AML-193 (cell line): ENCODE data around the gene USP40.

Source experiments
- DNase-seq, 2 experiments: peaks; one replicate each; lab custom pipeline; 2025; lab: John Stamatoyannopoulos, UW

USP40 gene

GRCh38 chr2:233495503-233496496 is 70.8 kb downstream of the USP40 start:
- DNase-seq: no peak

GRCh38 chr2:233492751-233493150 is 73.8 kb downstream of the USP40 start:
- no peak for DNase-seq

- no peak for DNase-seq
Observed at GRCh38 chr2:233492078-233492477, 74.5 kb downstream of the USP40 start.

GRCh38 chr2:233491326-233491725 is 75.3 kb downstream of the USP40 start:
- DNase-seq: no peak

- no peak for DNase-seq
Observed at GRCh38 chr2:233490831-233491230, 75.8 kb downstream of the USP40 start.

DNA sequence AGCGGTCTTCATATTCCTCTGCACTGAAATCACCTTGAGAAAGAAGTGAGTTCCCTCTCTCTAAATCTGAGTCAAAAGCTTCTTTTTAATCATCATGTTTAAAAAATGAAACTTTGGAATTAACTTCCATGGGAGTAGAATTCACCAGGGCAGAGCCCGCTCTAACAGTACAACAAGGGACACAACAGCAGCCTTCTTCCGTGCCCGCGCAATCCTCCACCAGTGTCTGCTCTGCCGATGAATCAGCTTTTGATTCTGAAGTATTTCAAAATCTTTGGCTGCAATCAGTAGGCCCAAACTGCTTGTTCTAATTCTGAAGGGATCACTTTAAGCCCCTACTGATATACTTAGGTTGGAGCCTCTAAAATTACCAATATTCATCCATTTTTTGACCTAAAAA is 76.9 kb downstream of the USP40 start:
- no peak for DNase-seq

DNA sequence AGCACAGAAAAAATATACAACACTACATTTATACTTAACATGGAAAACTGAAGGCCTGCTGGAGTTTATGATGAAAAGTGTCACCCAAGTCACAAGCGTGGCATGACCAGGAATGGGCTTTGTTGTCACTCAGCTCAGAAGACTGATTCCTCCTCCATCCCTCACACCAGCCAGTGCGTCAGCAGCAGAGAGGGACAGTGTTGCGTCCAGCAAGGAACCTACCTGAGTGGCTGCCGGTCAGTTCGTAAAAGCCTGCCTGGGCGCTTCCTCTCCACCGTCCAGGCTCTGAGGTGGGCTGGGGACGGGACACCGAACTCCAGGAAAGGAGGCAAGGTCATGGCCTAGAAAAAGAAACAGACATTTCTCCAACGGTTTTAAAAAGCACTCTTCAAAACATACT is 77.4 kb downstream of the USP40 start:
- no peak for DNase-seq

DNA sequence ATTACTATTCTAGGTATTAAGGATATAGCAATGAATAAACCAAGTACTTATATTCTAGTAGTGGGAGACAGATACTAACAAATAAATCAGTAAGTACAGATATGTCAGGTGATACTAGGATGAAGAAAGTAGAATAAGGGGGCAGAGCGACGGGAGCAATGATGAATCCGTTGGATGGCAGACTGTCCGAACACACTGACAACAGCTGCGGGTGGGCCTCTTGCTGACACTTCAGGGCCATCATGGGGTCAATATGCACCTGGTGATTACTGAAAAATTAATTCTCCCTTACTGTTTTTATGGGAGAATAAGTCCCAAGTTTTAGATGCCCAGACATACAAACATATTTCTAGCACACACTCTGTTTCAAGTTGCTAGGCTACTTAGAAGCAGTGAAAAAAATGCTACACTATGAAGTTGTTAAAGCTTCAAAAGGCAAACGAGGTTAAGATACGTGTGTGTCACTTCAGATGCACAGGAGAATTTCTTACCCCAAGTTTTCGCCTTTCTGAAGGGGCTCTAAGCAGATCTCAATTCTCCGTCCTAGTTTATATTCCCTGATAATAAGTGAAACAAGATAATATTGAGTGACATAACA is 78.7 kb downstream of the USP40 start:
- DNase-seq: no peak

DNA sequence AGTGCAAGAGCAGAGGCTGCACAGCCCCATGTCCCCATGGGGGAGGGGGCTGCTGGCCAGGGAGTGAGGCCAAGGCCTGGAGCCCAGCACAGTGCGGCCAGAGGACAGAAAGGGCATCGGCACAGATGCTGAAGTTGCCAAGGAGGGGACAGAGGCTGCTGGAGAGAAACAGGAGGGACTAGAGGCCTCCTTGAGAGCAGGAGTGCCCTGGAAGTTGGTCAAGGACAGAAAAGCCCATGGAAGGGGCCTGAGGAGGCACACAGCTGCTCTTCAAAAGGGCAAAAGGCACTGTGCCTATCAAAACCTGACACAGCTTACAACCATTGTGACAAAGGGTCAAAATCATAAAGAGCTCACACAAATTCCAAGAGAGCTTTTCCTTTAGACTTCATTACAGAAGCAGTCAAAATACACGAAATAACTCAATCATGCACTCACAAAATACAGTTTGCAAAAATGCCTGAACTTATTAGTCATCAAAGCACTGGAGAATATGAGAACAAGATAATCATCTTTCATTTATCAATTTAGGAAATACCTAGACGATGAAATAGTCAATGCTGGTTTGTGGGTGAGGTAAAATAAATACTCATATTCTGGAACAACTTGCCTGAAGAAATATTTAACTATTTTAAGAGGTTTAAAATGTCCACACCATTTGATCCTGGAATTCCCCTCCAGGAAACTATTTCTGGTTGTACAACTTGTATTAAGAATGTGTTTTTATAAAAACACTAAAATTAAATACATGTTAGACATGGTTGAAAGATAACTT is 79.6 kb downstream of the USP40 start:
- DNase-seq: no peak

DNA sequence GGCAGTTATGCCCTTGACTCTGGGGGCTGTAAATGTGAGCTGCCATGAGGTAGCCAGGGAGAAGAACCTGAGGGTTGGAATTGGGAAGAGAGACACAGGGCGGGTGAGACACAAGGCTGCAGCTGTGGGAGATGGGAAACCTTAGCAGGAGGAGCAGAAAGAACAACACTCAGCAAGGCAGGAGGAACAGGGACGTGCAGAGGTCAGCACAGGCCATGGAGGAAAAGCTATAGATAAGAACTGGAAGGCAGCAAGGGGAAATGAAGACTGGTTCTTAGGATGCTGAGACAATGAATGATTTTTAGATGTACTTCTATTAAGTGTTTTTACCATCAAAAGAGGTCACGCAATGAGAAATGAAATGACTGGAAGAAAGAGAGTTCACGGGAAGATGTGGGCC is 80.2 kb downstream of the USP40 start:
- DNase-seq: no peak

- no peak for DNase-seq
Observed at GRCh38 chr2:233485726-233486125, 80.9 kb downstream of the USP40 start.

DNA sequence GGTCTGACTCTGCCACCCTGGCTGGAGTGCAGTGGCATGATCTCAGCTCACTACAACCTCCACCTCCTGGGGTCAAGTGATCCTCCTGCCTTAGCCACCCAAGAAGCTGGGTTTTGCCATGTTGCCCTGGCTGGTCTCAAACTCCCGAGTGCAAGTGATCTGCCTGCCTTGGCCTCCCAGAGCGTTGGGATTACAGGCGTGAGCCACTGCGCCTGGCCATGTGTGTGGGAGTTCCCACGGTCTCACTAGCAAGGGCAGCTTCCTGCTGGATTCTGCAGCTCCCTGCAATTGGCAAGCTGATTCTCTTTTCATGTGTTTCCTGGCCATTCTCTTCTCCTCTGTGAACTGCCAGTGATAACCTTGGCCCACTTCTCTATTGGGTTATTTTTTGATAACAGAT is 84.0 kb downstream of the USP40 start:
- DNase-seq: no peak

DNA sequence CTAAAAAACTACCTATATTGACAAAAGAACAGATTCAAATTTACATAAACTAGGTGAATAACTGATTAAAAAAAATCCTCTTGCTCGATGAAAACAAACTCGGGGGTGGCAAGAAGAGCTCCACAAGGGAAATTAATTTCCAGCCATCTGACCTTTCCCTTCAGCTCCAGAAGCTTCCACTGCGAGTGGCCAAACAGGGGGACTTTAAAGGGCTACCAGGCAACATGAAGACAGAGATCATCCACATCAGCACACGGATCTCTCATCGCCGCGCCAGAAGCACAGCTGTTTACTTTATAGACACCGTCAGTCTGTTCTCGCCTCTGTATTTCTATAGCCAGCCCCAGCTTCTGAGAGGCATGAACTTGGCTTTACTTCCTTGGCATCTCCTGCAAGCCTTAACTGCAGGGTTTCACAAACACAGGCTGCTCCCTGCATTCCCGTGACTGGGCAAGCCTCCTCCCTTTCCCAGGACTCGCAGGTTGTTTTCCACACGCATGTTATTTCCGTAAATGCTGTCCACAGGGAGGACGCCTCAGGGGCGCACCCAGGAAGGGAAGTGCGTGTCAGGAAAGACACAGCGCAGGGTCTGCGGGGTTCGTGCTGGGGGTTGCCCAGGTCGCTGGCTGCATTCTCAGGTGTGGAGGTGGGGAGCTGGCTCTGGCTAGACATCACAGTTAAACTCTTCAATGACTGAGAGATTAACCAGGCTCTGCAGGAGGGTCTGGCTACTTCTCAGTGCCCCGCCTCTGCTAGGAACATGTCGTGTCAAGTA is 85.0 kb downstream of the USP40 start:
- DNase-seq: no peak

DNA sequence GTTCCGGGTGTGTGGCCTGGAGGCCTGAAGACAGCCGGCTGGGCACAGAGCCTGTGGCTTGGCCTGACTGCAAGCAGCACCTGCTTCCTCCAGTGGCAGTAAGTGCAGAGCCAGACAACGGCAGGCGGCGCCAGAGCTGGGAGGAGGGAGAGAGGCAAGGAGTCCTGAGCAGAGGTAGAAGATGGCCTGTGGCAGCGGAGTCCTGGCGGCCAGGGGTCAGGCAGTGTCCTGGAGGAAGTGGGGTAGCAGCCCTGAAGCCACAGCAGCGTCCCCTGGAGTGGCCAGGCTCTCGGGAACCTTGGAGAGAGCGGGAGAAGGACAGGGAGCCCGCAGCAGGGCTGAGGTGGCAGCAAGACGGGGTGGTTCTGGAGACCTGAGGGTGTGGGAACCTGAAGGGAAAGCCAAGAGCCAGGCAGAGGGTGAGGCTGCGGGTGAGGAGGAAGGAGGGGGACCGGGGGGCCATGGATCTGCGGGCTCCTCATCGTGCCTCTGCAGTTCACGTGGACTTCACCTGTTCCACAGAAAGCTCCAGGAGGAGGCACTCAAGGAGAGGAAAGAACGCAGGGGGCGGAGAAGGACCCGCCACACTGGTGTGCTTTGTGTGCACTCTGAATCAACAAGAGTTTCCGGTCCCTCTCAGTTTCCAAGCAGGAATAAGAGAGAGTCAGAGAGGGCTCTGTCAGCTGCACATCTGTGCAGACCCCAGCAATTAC is 85.9 kb downstream of the USP40 start:
- no peak for DNase-seq

DNA sequence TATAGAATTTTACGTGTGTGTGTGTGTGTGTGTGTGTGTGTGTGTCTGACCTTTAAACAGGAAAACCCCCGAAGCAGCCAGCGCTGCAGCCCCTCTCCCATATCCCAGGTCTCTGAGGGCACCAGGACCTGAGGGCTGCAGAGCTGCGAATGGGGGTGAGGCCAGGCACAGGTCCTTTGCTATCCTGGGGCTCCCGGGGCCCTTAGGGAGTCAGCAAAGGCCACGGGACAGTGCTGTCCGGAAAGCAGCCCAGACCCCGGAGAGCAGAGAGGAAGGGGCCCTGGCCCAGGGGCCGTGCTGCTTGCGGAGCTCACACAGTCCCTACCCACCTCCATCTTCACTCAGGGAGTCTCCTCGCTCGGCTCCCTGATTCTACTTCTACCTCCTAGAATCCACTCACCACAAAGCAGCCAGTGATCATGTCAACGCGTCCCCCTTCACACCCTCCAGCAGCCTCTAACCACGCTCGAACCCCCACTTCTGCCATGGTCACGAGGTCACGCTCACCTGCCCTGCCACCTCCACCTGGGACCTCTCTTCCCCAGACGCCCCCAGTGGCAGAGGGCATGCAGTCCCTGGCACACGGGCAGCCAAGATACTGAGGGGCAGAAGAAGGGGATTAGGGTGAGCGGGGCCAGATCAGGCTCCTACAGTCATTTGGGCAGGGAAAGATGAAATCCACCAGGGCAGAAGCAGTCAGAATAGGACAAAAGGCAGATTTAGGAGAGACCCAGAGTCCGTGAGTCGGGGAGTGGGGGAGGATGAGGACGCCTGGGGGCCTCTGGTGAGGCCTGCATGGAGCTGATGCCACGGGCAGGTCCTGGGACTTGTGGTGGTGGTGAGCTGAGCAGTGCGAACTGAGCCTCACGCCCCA is 86.7 kb downstream of the USP40 start:
- no peak for DNase-seq

- no peak for DNase-seq
Observed at GRCh38 chr2:233477548-233478433, 88.8 kb downstream of the USP40 start.

- no peak for DNase-seq
Observed at GRCh38 chr2:233476651-233477547, 89.7 kb downstream of the USP40 start.

DNA sequence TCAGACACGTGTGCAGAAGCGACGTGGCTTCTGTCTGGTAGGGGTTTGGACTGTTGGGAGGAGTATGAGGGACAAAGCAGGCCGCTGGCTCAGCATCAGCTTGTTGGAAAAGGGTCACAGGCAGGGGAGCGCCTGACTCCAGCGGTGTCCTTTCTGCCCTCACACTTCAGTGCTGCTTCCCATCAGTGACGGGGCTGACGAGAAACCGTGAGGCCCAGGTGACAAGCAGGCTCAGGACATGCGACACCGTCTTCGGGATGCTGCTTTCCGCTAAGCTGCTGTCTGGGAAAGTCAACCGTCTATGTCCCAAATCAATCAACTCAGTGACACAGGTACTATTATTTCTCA is 90.5 kb downstream of the USP40 start:
- DNase-seq: no peak
